Heart left ventricle (tissue), 16 donors: Measurements from ENCODE around the gene FANCB. TPM values are rescaled to one million over a fixed set of nuclear protein-coding genes. Genes with fewer than 3 reads are reported as not detected.

ENCODE experiments used
- ATAC-seq, 4 donors: fragments of 200-7000 bp; cut with Tn5 transposase; one replicate each; pipeline ENCODE4 v1.9.1; 2020 to 2022; ENCODE audit warnings: moderate library complexity in 4 of 4, mild to moderate bottlenecking in 3 of 4, moderate number of reproducible peaks in 1 of 4
- DNase-seq, 5 donors: peaks; one replicate each; pipeline ENCODE4 v3.0.0-alpha.2; 2020
- H3K27ac ChIP-seq, 12 donors: fragments of 200-600 bp; sonication (generic) in 4 of 12; one replicate each; pipeline versions ENCODE4 v1.5.0 to v1.8.0; 2016 to 2022; ENCODE audit warnings: mild to moderate bottlenecking in 2 of 12
- H3K27me3 ChIP-seq, 9 donors: fragments of 200-600 bp; sonication (generic) in 2 of 9; one replicate each; pipeline versions ENCODE4 v1.5.1 to v1.8.0; 2016 to 2022; ENCODE audit warnings: mild to moderate bottlenecking in 3 of 9
- H3K36me3 ChIP-seq, 9 donors: fragments of 200-600 bp; sonication (generic) in 2 of 9; one replicate each; pipeline versions ENCODE4 v1.5.0 to v1.8.0; 2018 to 2022; ENCODE audit warnings: mild to moderate bottlenecking in 2 of 9
- H3K4me1 ChIP-seq, 12 donors: fragments of 200-600 bp; sonication (generic) in 4 of 12; one replicate each; pipeline versions ENCODE4 v1.5.0 to v1.8.0; 2016 to 2022; ENCODE audit warnings: mild to moderate bottlenecking in 3 of 12
- H3K4me3 ChIP-seq, 12 donors: fragments of 200-600 bp; sonication (generic) in 4 of 12; one replicate each; pipeline versions ENCODE4 v1.5.0 to v1.8.0; 2017 to 2022; ENCODE audit warnings: mild to moderate bottlenecking in 9 of 12, moderate library complexity in 4 of 12
- H3K9me3 ChIP-seq, 12 donors: fragments of 200-600 bp; sonication (generic) in 4 of 12; one replicate each; pipeline versions ENCODE4 v1.5.0 to v1.8.0; 2016 to 2022; ENCODE audit warnings: mild to moderate bottlenecking in 1 of 12
- CTCF ChIP-seq, 12 donors: fragments of 200-600 bp; sonication (generic) in 4 of 12; IDR thresholded peaks; one replicate each; pipeline versions ENCODE4 v1.5.0 to v1.8.0; 2018 to 2022; ENCODE audit warnings: antibody characterized with exemption in 12 of 12, mild to moderate bottlenecking in 5 of 12
- POLR2A ChIP-seq, 2 donors: fragments of 450-650 bp; IDR thresholded peaks; one replicate each; pipeline ENCODE4 v1.6.1; 2017; ENCODE audit warnings: antibody characterized with exemption in 2 of 2, mild to moderate bottlenecking in 2 of 2, moderate library complexity in 2 of 2
- WGBS, 4 donors: extraction: QIAGEN DNeasy Blood & Tissue Kit in 2 of 4; methylation state at CpG; one replicate each; pipeline versions ENCODE4 v1.1.5 to v1.1.7; 2013 to 2018; 5-methylcytosine and 5-hydroxymethylcytosine counted together
- intact Hi-C, 10 donors: fragments of 100-400 bp; cut with DNase I; formaldehyde crosslinking; loops; one replicate each; pipeline versions ENCODE4 v1.11.1 to v1.14.2; 2022
- polyA plus RNA-seq, 2 donors: library from polyadenylated mRNA; stranded (reverse); fragments of 200-250 nt; gene quantifications; one replicate each; pipeline ENCODE4 v1.2.3, GENCODE V29; 2013
- total RNA-seq, 9 donors: library from RNA; depleted of rRNA in 2 of 9; stranded (reverse); fragments of >200 nt in 2 of 9; fragmentation: NEBNext Ultra II Directional in 3 of 9; extraction: Animal tissue kit (Norgen Biotek cat#: 25700) in 3 of 9; gene quantifications; one replicate each; pipeline versions ENCODE4 v1.1.0 to v1.2.4, GENCODE V29; 2016 to 2023
- donor health status: ischemic (EF 13 %, LVEDD 7.1; RV severe dilation, severe dysfunction).
- donor health status: healthy with polysubstance abuse.
- donor health status: DM: no; HTN: yes; CAD: no.
- donor health status: DM: no; HTN: no; CAD: no.
- donor health status: ischemic (EF 25% LVEDD 6.9; RV normal size, moderate dysfunction).
- donor health status: ischemic (EF 25% LVEDD 5.7; RV mildly dilated, moderate dysfunction).
- donor health status: healthy.
- donor health status: DM: yes; HTN: yes; CAD: no.
- donor health status: ischemic (EF 35%, LVEDD 5.7; RV mildly dilated, moderate dysfunction).
- donor health status: nonischemic (EF 11% LVEDD 7.7; RV severe dilation, severe dysfunction).
- donor health status: DM: yes; HTN: yes; CAD: no.
- donor health status: PGD.
- donor health status: ischemic (EF 29% LVEDD 5.4; RV normal size, mild dysfunction).
- donor health status: nonischemic (EF 23%, LVEDD 6.1; RV moderate dilation, normal function).

Gene FANCB
- total and polyA plus RNA-seq, 11 donors: 0.11 to 1.6 (median 0.38) TPM

- no peak for DNase-seq
- no peak overlapping the region for H3K27ac ChIP-seq
- TF ChIP-seq CTCF (IDR thresholded peaks at IDR 0.05): no peak
- no peak for TF ChIP-seq POLR2A (IDR thresholded peaks at IDR 0.05)
- ATAC-seq: no peak
- no peak overlapping the region for H3K4me3 ChIP-seq
- WGBS, 4 donors: 49 to 80% (median 65%) methylated on average over 2 of the region's 2 CpGs
- peaks cover 0 to 21% (median 6%) of the 10 kb centered on the region in 9 donors for H3K36me3 ChIP-seq
- H3K4me1 ChIP-seq: peaks cover 0 to 6% (median 0%) of the 10 kb centered on the region in 12 donors
- no peaks in the 10 kb centered on the region for H3K27me3 ChIP-seq
- H3K9me3 ChIP-seq: peaks cover 0 to 7% (median 0%) of the 10 kb centered on the region in 12 donors
- intact Hi-C loops: no loop called here
These were observed 31.0 kb upstream of the FANCB start for GRCh38 chrX:14903891-14904290.

GRCh38 chrX:14902537-14902936 is 29.7 kb upstream of the FANCB start:
- no peak for ATAC-seq
- H3K27ac ChIP-seq: no peak overlapping the region
- peaks cover 0 to 6% (median 0%) of the 10 kb centered on the region in 12 donors for H3K4me1 ChIP-seq
- intact Hi-C loops: no loop called here
- DNase-seq: no peak
- TF ChIP-seq CTCF (IDR thresholded peaks at IDR 0.05): no peak
- TF ChIP-seq POLR2A (IDR thresholded peaks at IDR 0.05): no peak
- peaks cover 0 to 22% (median 4%) of the 10 kb centered on the region in 9 donors for H3K36me3 ChIP-seq
- peaks cover 0 to 7% (median 0%) of the 10 kb centered on the region in 12 donors for H3K9me3 ChIP-seq
- no peak overlapping the region for H3K4me3 ChIP-seq
- H3K27me3 ChIP-seq: no peaks in the 10 kb centered on the region

GRCh38 chrX:14899607-14900006 is 26.7 kb upstream of the FANCB start:
- Histone ChIP-seq H3K27ac (no peak overlapping the region), H3K9me3 (peaks cover 0 to 4% (median 0%) of the 10 kb centered on the region in 12 donors), H3K4me1 (peaks cover 0 to 6% (median 0%) of the 10 kb centered on the region in 12 donors), H3K36me3 (peaks cover 0 to 26% (median 8%) of the 10 kb centered on the region in 9 donors), H3K27me3 (no peaks in the 10 kb centered on the region), H3K4me3 (no peak overlapping the region)
- DNase-seq (no peak), ATAC-seq (peak in 3 of 4 donors; percentile 64 to 76 (median 75))
- intact Hi-C loops: no loop called here
- TF ChIP-seq POLR2A (IDR thresholded peaks at IDR 0.05) (no peak), CTCF (IDR thresholded peaks at IDR 0.05) (no peak)

GRCh38 chrX:14897042-14897441 is 24.2 kb upstream of the FANCB start:
- Histone ChIP-seq H3K9me3 (no peaks in the 10 kb centered on the region), H3K4me1 (peaks cover 0 to 6% (median 0%) of the 10 kb centered on the region in 12 donors), H3K36me3 (peaks cover 0 to 18% (median 7%) of the 10 kb centered on the region in 9 donors), H3K27ac (no peak overlapping the region), H3K4me3 (no peak overlapping the region), H3K27me3 (no peaks in the 10 kb centered on the region)
- DNase-seq: no peak
- 72 to 95% (median 83%) methylated on average over 2 of the region's 2 CpGs for WGBS, 4 donors
- no peak for TF ChIP-seq CTCF (IDR thresholded peaks at IDR 0.05)
- TF ChIP-seq POLR2A (IDR thresholded peaks at IDR 0.05): no peak
- intact Hi-C loops: no loop called here
- ATAC-seq: no peak
